Astrocyte (in vitro differentiated cells and primary cell): Measurements from ENCODE around the gene CLNK. TPM values are rescaled to one million over a fixed set of nuclear protein-coding genes. Genes with fewer than 3 reads are reported as not detected.

Experiments
- DNase-seq: peaks from one replicate; pipeline ENCODE4 v3.0.0-alpha.2; 2010; ENCODE audit warnings: low read depth
- FAIRE-seq: peaks from 2 replicates; lab custom pipeline; 2011; peaks lifted over from hg19 to GRCh38; lab: Jason Lieb, UNC
- H2AFZ ChIP-seq: 2 replicates; pipeline ENCODE4 v1.6.0; 2012; ENCODE audit warnings: low read depth, low read length, inconsistent platforms
- H3K27ac ChIP-seq: 2 replicates; pipeline ENCODE4 v1.5.1; 2011; ENCODE audit warnings: low read depth, low read length, inconsistent platforms
- H3K27me3 ChIP-seq: 2 replicates; pipeline ENCODE4 v1.6.0; 2011; ENCODE audit warnings: low read length, inconsistent platforms; ENCODE audit not compliant: insufficient read depth
- H3K36me3 ChIP-seq: 2 replicates; pipeline ENCODE4 v1.5.1; 2011; ENCODE audit warnings: low read length, inconsistent platforms; ENCODE audit not compliant: insufficient read depth
- H3K4me1 ChIP-seq: 2 replicates; pipeline ENCODE4 v1.5.1; 2011; ENCODE audit warnings: low read length, inconsistent platforms; ENCODE audit not compliant: insufficient read depth
- H3K4me2 ChIP-seq: 2 replicates; pipeline ENCODE4 v1.6.0; 2012; ENCODE audit warnings: low read length, inconsistent platforms
- H3K4me3 ChIP-seq: 2 replicates; pipeline ENCODE4 v1.5.1; 2011; ENCODE audit warnings: low read depth, mild to moderate bottlenecking, low read length, inconsistent platforms; ENCODE audit not compliant: insufficient read depth
- H3K79me2 ChIP-seq: 2 replicates; pipeline ENCODE4 v1.6.0; 2012; ENCODE audit warnings: mild to moderate bottlenecking, low read length, inconsistent platforms; ENCODE audit not compliant: insufficient read depth
- H3K9ac ChIP-seq: 2 replicates; pipeline ENCODE4 v1.6.0; 2012; ENCODE audit warnings: mild to moderate bottlenecking, low read length, inconsistent platforms
- H3K9me3 ChIP-seq: 2 replicates; pipeline ENCODE4 v1.5.1; 2012; ENCODE audit warnings: low read depth, mild to moderate bottlenecking, low read length, inconsistent platforms; ENCODE audit not compliant: insufficient read depth
- H4K20me1 ChIP-seq: 2 replicates; pipeline ENCODE4 v1.6.0; 2012; ENCODE audit warnings: low read length, inconsistent platforms; ENCODE audit not compliant: insufficient read depth
- H3K27ac Mint-ChIP-seq: one replicate; pipeline ENCODE4 v1.8.0; 2021; ENCODE audit warnings: mild to moderate bottlenecking, mixed read lengths; ENCODE audit not compliant: unreplicated experiment
- H3K27me3 Mint-ChIP-seq: one replicate; pipeline ENCODE4 v1.8.0; 2021; ENCODE audit warnings: low read depth, mixed read lengths; ENCODE audit not compliant: unreplicated experiment
- H3K36me3 Mint-ChIP-seq: one replicate; pipeline ENCODE4 v1.8.0; 2021; ENCODE audit warnings: low read depth, mixed read lengths; ENCODE audit not compliant: unreplicated experiment
- H3K4me1 Mint-ChIP-seq: one replicate; pipeline ENCODE4 v1.8.0; 2021; ENCODE audit warnings: low read depth, mixed read lengths; ENCODE audit not compliant: unreplicated experiment
- H3K4me3 Mint-ChIP-seq: one replicate; pipeline ENCODE4 v1.8.0; 2021; ENCODE audit warnings: mild to moderate bottlenecking, moderate library complexity, mixed read lengths; ENCODE audit not compliant: unreplicated experiment
- H3K9me3 Mint-ChIP-seq: one replicate; pipeline ENCODE4 v1.8.0; 2021; ENCODE audit warnings: mild to moderate bottlenecking, mixed read lengths; ENCODE audit not compliant: unreplicated experiment
- EZH2 ChIP-seq: IDR thresholded peaks from 2 replicates; pipeline ENCODE4 v1.6.1; 2012; ENCODE audit warnings: mild to moderate bottlenecking, low read length, inconsistent platforms; ENCODE audit not compliant: insufficient read depth
- total RNA-seq: library from RNA; stranded (reverse); gene quantifications from 2 replicates; pipeline ENCODE4 v1.2.1, GENCODE V29; 2021
- TF ChIP-seq, protein P1 (sequence below): IDR thresholded peaks from 2 replicates; pipeline ENCODE4 v1.5.1; 2011; ENCODE audit warnings: low read depth, mild to moderate bottlenecking, inconsistent platforms, low read length, moderate library complexity; ENCODE audit not compliant: insufficient read depth

The CLNK gene
- total RNA-seq, 1 donor from 2014 or later, result not detected

DNA sequence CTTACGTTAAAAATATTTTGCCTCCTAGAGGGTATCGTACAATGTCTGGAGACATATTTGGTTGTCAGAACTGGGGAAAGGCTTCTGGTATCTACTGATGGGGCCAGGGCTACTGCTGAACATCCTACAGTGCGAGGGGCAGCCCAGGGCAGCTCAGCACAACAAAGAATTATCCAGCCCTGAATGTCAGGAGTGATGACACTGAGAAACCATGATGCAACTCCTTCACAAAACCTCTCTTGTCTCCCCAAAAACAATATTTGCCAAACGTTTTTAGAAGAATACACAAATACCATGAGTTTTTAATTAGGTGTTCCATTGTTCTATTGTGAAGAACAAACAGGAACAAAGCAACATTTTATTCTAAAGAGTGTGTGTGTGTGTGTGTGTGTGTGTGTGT lies 43.4 kb upstream of the CLNK start:
- Mint-ChIP-seq H3K36me3 (no peaks in the 10 kb centered on the region), H3K27me3 (no peaks in the 10 kb centered on the region), H3K4me1 (no peaks in the 10 kb centered on the region), H3K27ac (no peak overlapping the region), H3K9me3 (no peaks in the 10 kb centered on the region), H3K4me3 (no peak overlapping the region)
- no peak overlapping the region for H2AFZ ChIP-seq
- no peak for TF ChIP-seq EZH2
- TF ChIP-seq, protein P1, sequence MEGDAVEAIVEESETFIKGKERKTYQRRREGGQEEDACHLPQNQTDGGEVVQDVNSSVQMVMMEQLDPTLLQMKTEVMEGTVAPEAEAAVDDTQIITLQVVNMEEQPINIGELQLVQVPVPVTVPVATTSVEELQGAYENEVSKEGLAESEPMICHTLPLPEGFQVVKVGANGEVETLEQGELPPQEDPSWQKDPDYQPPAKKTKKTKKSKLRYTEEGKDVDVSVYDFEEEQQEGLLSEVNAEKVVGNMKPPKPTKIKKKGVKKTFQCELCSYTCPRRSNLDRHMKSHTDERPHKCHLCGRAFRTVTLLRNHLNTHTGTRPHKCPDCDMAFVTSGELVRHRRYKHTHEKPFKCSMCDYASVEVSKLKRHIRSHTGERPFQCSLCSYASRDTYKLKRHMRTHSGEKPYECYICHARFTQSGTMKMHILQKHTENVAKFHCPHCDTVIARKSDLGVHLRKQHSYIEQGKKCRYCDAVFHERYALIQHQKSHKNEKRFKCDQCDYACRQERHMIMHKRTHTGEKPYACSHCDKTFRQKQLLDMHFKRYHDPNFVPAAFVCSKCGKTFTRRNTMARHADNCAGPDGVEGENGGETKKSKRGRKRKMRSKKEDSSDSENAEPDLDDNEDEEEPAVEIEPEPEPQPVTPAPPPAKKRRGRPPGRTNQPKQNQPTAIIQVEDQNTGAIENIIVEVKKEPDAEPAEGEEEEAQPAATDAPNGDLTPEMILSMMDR, result no peak
- no peak overlapping the region for H3K27ac ChIP-seq
- no peaks in the 10 kb centered on the region for H3K79me2 ChIP-seq
- H3K9me3 ChIP-seq, result no peaks in the 10 kb centered on the region
- no peak for DNase-seq
- H3K9ac ChIP-seq, result no peak overlapping the region
- no peak for FAIRE-seq
- no peaks in the 10 kb centered on the region for H3K27me3 ChIP-seq
- no peaks in the 10 kb centered on the region for H3K4me1 ChIP-seq
- no peaks in the 10 kb centered on the region for H4K20me1 ChIP-seq
- H3K4me3 ChIP-seq, result no peak overlapping the region
- H3K4me2 ChIP-seq, result no peak overlapping the region
- no peaks in the 10 kb centered on the region for H3K36me3 ChIP-seq

DNA sequence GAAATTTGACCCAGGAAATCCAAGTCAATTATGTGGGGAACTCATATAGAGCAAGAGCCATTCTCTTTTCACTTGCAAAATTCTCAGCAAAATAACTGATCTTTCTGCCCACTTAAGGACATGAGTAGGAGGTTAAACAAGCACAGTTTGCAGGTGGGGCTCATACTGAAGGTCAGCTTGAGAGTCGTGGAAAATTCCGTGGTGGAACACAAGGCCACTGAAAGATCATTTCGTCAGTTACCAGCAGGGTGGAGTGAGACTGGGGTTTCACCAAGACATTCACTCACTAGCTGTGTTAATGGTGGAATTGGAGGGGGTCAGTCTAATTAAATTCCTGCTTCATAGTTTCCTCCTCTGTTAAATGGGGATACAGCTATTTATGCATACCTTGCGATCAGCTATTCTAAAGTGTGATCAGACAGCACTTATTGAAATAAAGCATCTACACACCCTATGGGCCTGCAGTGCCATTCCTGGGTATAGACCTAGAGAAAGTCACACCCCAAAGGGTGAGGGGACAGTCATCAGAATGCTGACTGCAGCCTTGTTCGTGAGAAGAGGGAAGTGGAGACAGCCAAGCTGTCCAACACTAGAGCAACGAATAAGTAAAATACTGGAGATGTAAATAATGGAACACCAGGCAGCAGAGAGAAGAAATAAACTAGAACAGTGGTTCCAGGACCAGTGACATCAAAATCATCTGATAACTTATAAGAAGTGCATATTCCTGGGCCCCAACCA lies 42.7 kb upstream of the CLNK start:
- H3K36me3 Mint-ChIP-seq, result no peaks in the 10 kb centered on the region
- FAIRE-seq, result no peak
- H3K27ac Mint-ChIP-seq, result no peak overlapping the region
- H3K4me3 Mint-ChIP-seq, result no peak overlapping the region
- Histone ChIP-seq H3K79me2 (no peaks in the 10 kb centered on the region), H3K9me3 (no peaks in the 10 kb centered on the region), H3K9ac (no peak overlapping the region), H2AFZ (no peak overlapping the region), H3K4me2 (no peak overlapping the region), H3K27me3 (no peaks in the 10 kb centered on the region), H3K27ac (no peak overlapping the region), H3K4me1 (no peaks in the 10 kb centered on the region), H3K4me3 (no peak overlapping the region), H4K20me1 (no peaks in the 10 kb centered on the region), H3K36me3 (no peaks in the 10 kb centered on the region)
- no peaks in the 10 kb centered on the region for H3K27me3 Mint-ChIP-seq
- TF ChIP-seq, protein P1, result no peak
- no peak for TF ChIP-seq EZH2
- DNase-seq, result no peak
- no peaks in the 10 kb centered on the region for H3K4me1 Mint-ChIP-seq
- H3K9me3 Mint-ChIP-seq, result no peaks in the 10 kb centered on the region

DNA sequence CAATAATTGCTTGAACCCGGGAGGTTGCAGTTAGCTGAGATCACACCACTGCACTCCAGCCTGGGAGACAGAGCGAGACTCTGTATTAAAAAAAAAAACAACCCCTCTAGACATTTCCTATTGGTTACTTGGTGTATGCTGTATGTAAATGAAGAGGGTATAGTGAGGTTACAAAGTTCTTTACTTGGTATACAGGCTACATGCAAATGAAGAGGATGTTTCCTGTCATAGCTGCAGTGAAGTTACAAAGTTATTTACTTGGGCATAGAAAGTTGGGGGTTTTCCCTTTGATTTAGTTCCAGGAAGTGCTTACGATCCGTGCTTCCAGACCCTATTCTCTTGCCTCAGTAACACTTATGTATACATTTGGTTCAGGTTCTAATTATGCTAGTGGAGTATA lies 38.4 kb upstream of the CLNK start:
- no peaks in the 10 kb centered on the region for H3K27me3 Mint-ChIP-seq
- Histone ChIP-seq H3K4me3 (no peak overlapping the region), H3K79me2 (no peaks in the 10 kb centered on the region), H3K4me2 (no peak overlapping the region), H3K27me3 (no peaks in the 10 kb centered on the region), H3K9ac (no peak overlapping the region), H2AFZ (no peak overlapping the region), H4K20me1 (no peaks in the 10 kb centered on the region), H3K9me3 (no peaks in the 10 kb centered on the region), H3K27ac (no peak overlapping the region), H3K4me1 (no peaks in the 10 kb centered on the region), H3K36me3 (no peaks in the 10 kb centered on the region)
- H3K27ac Mint-ChIP-seq, result no peak overlapping the region
- TF ChIP-seq, protein P1, result no peak
- TF ChIP-seq EZH2, result no peak
- H3K4me3 Mint-ChIP-seq, result no peak overlapping the region
- FAIRE-seq (no peak), DNase-seq (no peak)
- no peaks in the 10 kb centered on the region for H3K4me1 Mint-ChIP-seq
- no peaks in the 10 kb centered on the region for H3K36me3 Mint-ChIP-seq
- no peaks in the 10 kb centered on the region for H3K9me3 Mint-ChIP-seq
